Fibroblast of lung (primary cell): ENCODE results near the gene PORCN.

Experiments
- CTCF ChIP-seq, 2 donors: IDR thresholded peaks in 1 of 2; conservative IDR thresholded peaks in 1 of 2; 1 replicate in 1 of 2; 2 replicates in 1 of 2; pipeline ENCODE4 v1.5.1; 2011 to 2012; ENCODE audit warnings: low read length in 2 of 2, control low read depth in 1 of 2, inconsistent platforms in 1 of 2, low read depth in 1 of 2, mild to moderate bottlenecking in 1 of 2
- EZH2 ChIP-seq: IDR thresholded peaks from 2 replicates; pipeline ENCODE4 v1.5.1; 2012; ENCODE audit warnings: low read length, control low read depth, mild to moderate bottlenecking; ENCODE audit errors: missing control alignments

- TF ChIP-seq CTCF (conservative IDR thresholded peaks at IDR 0.05 in 1 of 2, IDR thresholded peaks at IDR 0.05 in 1 of 2; ENCODE audit: low read depth in 1 of 2, low read length in 2 of 2) (no peak), EZH2 (no peak)
Observed at GRCh38 chrX:48492293-48492910, 16.4 kb upstream of the PORCN start.
